Liver (tissue), 3 donors: ENCODE data around the gene SPDYE8.
"Not testable (repeated sequence)": the region's sequence is repeated elsewhere in the genome, so short reads cannot be mapped to it uniquely, and the experiment has no call there.

Source experiments
- CTCF ChIP-seq: fragments of 150-350 bp; IDR thresholded peaks from 2 replicates; pipeline ENCODE4 v1.5.1; 2017; ENCODE audit warnings: improper control_type of control experiment, low read depth, low read length; ENCODE audit not compliant: missing input control
- GABPA ChIP-seq, 2 donors: IDR thresholded peaks in 1 of 2; conservative IDR thresholded peaks in 1 of 2; 2 replicates each; pipeline ENCODE4 v1.6.1; 2016; ENCODE audit warnings: antibody characterized with exemption in 2 of 2, mild to moderate bottlenecking in 1 of 2, moderate library complexity in 1 of 2
- SP1 ChIP-seq: IDR thresholded peaks from 2 replicates; pipeline ENCODE4 v1.6.1; 2018; ENCODE audit warnings: antibody characterized with exemption, mild to moderate bottlenecking
- donor health status: healthy.
- donor health status: healthy.

GRCh38 chr7:72971505-72971904 is 58.1 kb downstream of the SPDYE8 start:
- TF ChIP-seq CTCF; GABPA (IDR thresholded peaks at IDR 0.05 in 1 of 2, conservative IDR thresholded peaks at IDR 0.05 in 1 of 2); SP1: not testable (repeated sequence)
